GM12891 (cell line): ENCODE measurements around the gene TNFRSF21.

Source experiments
- POLR2A ChIP-seq: IDR thresholded peaks from 2 replicates; pipeline ENCODE4 v1.6.1; 2011; ENCODE audit warnings: low read depth, low read length, control low read depth
- TAF1 ChIP-seq: IDR thresholded peaks from 2 replicates; pipeline ENCODE4 v1.6.1; 2011; ENCODE audit warnings: low read depth, low read length, control low read depth

- TF ChIP-seq POLR2A (no peak), TAF1 (no peak)
These were observed 16.8 kb downstream of the TNFRSF21 start for GRCh38 chr6:47292944-47293343.
